ENCODE results near the gene COL7A1.
A peak's percentile ranks its signal among the peaks of the same experiment; 100 is the strongest.

COL7A1 gene

DNA sequence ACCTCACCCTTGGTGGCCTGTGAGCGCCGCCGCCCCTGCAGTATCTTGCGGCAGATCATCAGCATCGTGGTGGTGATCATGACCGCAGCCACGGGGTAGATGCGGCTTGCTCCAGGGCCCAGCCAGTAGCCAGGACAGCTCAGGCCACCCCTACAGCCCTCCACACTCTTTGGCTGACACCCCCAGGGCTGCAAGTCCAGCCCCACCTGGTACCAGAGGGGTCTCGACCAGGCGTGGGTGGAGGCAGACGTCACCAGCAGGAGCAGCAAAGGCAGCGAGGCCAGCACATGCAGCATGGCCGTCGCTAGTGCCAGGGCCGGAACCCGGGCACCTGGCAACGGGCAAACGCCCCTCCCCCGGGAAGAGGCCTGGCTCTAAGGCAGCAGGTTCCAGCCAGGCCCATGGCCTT lies 26.3 kb upstream of the COL7A1 start, which contains the start of gene TMEM89:
Gene TMEM89 (minus strand): TSS at position 309 of the 409 bp plus-strand sequence. CDS start 13 bp downstream, at position 296.
- no peak within 1 kb of the TSS for H3K27ac ChIP-seq
- H3K4me3 ChIP-seq = no peak within 1 kb of the TSS

DNA sequence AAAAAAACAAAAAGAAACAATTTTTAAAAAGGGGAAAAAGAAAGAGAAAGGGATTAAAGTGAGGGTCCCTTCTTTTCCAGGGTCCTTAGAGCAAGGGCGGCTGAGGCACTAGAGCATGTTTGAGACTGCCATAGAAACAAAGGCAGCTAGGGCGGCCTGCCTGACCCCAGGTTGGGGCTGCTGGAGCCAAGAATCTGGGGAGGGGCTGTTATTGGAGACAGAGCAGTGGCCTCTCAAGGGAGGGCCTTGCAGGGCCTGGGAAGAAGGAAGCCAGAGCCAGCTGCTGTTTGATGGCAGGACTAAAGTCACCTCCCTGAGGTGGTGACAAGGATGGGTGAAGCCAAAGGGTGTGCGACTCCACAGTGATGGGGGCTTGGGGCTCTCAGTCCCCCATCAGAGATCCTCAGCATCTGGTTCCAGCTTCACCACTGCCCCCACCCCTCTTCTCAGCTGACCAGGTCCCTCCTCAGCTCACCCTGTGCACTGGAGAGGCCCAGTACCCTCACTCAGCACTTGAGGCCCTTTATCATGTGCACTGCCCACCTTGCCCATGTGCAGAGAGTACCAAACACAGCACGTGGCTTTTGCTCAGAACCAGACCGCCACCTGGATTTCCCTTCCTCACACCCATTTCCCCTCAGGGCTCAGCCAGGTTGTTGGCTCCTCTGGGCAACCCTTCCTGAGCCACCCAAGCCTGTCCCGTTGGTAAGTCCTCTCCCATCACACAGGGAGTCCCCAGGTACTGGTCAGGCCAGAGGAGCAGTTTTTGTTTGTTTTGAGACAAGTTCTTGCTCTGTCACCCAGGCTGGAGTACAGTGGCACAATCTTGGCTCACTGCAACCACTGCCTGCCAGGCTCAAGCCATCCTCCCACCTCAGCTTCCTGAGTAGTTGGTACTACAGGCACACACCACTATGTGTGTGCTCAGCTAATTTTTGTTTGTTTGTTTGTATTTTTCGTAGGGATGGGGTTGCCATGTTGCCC lies 24.7 kb upstream of the COL7A1 start:
- no peak overlapping the region for H3K4me3 ChIP-seq
- no peak overlapping the region for H3K27ac ChIP-seq

DNA sequence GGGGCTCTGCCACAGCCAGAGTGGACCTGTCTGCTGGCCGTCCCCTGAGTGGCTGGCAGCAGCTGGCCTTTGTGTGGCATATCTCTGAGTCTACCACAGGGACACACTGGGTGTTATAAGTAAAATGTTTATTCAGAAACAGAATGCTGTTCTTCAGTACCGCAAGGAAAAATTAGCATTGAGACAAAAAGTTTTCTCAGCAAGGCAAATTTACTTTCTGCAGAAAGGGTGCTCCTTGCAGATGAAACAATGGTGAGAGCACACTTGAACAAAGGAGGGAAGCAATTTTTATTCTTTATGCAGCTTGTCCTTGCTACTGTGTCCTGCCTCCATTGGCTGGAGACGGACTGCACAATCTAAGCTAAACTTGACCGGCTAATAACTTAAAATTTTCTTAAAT lies 22.4 kb upstream of the COL7A1 start:
- Histone ChIP-seq H3K4me3 (no peak overlapping the region), H3K27ac (no peak overlapping the region)

DNA sequence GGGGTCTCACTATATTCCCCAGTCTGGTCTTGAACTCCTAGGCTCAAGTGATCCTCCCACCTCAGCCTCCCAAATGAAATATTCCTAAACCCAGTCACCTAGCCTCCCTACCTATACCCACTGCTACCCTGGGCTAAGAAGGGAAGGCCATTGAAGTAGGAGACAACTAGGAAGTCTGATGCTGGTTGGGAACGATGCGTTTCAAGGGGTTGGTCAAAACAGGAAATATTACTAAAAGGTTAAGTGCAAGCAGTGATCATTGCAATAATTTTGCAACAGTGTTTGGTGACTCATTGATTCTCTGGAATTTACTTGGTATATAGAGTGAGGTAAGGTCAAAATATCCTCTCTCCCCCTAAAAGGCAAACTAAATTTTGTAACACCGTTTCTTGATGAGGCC lies 18.9 kb upstream of the COL7A1 start:
- no peak overlapping the region for H3K4me3 ChIP-seq
- peak overlapping the region in 1 of 21 experiments; percentile 14 for H3K27ac ChIP-seq

DNA sequence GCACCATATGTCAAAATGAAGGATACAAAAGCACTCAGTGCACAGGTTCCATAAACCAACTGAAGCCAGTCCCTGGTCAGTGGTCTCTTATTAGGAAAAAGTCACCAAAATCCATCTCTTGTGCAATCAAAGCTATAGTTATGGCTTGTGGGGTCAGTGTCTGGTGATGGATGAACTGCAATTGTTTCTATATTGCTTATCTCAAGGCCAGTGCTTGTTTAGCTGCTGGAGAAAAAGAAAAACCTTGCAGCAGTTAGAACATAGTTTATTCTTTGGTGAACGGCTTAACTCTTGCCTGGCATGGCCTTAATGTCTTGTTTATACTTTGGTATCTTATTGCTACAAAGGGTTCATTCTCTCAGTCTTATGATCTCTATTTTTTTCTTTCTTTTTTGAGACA lies 17.2 kb upstream of the COL7A1 start:
- Histone ChIP-seq H3K4me3 (no peak overlapping the region), H3K27ac (no peak overlapping the region)

DNA sequence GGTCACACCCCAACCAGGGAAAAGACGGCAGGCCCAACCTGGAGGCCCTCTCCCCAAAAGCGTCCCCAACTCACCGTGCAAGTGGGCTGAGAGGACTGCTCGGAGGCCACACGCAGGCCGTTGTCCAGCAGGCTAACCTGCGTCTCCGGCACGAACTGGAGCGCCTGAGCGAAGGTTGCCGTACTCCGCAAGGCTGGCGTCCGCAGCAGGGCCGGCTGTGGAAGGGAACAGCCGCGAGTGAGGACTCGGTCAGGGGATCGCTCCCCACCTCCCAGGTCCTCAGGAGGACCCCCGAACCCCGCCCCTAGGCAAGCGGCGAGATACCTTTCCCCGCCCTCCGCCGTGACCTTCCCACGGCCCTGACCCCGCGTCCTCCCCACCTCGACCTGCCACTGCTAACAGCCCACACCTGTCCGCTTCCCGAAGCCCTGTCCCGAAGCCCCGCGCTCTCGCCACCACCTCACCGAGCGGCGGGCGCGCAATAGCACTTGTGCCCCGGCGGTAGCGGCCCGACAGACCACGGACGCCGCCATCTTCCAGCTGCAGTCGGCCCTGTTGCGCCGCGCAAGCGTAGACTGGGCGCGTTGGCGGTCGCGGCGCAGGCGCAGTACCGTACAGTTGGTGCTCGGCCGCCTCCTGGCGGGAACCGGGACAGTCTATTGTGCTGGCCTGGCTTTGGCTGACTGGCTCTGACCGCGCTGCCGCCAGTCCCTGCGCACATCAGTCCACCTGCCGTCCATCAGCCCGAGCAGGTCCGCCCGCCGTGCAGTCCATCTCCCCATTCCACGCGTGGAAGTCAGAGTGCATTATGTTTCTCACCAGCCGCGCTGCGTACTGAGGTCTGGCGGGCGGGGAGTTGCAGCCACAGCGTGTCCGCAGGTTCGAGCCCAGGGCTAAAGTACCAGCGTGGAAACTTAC lies 14.2 kb upstream of the COL7A1 start, which contains the start of gene UQCRC1:
Gene UQCRC1 (minus strand): TSS at position 559 of the 918 bp plus-strand sequence. CDS start 26 bp downstream, at position 533.
- peak within 1 kb of the TSS; percentile 74 to 98 (median 93) for H3K27ac ChIP-seq

DNA sequence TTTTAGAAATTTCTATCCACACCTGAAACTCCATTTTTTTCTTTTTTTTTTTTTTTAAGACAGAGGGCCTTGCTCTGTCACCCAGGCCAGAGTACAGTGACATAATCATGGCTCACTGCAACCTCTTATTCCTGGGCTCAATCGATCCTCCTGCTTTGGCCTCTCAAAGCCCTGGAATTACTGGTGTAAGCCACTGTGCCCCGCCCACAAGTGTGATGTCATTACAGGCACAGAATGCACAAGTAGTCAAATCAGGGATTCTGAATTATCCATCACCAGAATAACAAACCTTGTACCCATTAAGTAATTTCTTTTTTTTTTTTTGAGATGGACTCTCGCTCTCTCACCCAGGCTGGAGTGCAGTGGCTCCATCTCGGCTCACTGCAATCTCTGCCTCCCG lies 12.4 kb upstream of the COL7A1 start:
- Histone ChIP-seq H3K27ac (no peak overlapping the region), H3K4me3 (no peak overlapping the region)

More for the DNA sequence above, 14.2 kb upstream of the COL7A1 start, which contains the start of gene UQCRC1:
- H3K4me3 ChIP-seq = peak within 1 kb of the TSS; percentile 60 to 97 (median 89)

DNA sequence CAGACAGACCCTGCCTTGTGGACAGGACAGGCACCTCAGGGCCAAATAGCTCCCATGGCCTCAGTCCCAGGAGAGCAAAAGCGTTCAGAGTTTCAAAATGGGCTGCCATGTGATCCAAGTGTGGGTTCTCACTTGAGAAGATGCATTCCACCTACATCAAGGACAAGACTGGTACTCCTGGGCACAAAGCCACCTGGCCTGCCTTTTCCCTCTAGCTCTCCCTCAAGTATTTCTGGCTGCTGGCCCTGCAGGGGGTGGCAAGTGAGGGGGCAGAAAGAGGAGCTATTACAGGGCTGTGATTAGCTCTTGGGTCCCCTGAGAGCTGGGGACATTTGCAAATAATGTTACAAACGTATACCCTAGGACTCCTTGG lies 6.5 kb upstream of the COL7A1 start:
- peak overlapping the region in 1 of 21 experiments; percentile 3 for H3K27ac ChIP-seq

DNA sequence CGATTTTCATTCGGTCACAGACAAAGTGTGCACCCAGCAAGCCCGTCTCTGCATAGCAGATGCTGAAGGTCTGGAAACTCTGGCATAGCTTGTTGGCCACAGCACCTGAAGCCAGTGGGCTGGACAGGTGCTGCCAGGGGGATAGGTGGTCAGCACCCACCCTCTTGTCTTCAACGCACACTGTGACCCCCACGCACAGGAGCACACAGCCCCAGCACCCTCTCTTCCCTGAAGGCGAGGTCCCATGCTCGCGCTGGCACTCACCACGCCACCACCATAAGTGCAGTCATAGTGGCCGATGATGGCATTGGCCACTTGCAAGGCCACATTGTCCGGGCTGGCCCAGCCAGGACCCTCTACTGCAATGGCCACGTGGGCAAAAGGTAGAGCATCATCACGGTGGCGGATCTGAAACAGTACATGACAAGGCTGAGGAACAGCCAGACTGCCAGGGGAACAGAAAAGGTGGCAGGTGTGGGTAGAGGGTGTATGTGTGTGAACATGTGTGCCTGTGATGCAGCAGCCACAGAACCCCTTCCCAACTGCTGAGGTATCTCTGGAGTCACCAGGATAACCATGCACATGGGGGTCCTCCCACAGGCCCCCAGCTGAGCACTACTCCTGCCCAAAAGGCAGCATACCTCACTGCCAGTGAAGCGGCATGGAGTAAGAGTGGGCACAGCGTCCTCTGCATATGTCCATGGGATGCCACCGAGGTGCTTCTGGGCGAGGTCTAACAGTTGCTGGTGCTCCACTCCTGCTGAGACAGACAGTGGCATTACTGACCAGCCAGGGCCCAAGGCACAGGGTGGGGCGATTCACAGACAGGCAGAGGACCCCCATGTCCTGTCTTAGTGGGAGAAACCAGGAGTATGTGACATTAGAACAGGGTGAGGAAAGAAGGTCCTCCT lies 5.8 kb upstream of the COL7A1 start:
- no peak overlapping the region for H3K4me3 ChIP-seq
- peak overlapping the region in 6 of 21 experiments; percentile 3 to 78 (median 56) for H3K27ac ChIP-seq

More for the DNA sequence above, 6.5 kb upstream of the COL7A1 start:
- no peak overlapping the region for H3K4me3 ChIP-seq

DNA sequence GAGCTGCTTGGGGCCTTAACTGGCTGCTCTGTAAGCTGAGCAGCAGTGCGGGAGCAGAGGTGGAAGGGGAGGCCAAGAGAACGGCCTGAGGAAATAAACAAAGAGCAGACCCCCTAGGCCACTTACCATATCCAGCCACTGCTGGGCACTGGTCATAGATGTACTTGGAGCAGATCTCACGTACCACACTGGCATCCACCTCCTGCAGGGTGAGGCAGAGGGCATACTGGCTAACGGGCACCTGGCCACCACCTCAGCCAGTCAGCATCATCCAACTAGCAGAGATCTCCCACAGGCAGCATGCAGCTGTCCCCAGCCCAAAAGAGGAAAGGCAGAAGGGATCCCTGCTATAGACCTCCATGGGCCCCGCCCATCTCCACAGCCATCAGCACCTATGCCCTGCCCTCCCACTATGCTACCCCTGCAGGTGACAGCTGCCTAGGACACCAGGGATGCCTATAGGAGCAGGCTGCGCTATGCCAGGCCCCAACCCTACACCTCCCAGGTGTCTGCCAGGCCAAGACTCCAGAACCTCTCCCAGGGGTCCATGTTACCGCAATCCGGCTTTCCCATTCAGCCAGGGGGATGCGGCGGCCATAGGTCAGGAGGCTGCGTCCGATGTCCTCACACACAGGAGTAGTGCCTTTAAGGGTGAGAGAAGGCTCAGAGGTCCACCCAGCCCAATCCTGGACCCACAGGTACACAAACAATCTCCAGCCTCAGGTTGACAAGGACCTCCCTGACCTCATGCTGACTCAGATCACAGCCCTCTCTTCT lies 4.6 kb upstream of the COL7A1 start:
- H3K27ac ChIP-seq = peak overlapping the region in 15 of 21 experiments; percentile 39 to 95 (median 78)
- no peak overlapping the region for H3K4me3 ChIP-seq

DNA sequence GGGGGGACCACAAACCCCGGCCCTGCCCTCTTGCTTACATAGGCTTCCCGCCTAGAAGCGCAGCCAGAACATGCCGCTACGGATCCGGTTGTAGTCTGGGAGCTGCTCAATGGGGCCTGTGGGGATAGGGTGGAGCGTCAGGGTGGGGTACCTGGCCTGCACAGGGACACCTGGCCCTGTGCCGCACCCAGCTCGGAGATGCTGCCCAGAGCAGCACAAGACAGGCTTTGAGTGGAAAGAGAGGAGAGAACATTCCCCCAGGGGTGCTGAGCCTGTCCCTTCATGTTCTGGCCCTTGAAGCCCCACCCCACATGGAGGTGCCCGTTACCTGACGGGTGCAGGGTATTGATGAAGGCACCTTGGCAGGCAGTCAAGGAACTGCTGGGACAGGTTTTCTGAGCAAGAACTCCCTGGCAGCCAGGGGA lies 4.0 kb upstream of the COL7A1 start:
- Histone ChIP-seq H3K4me3 (no peak overlapping the region), H3K27ac (peak overlapping the region in 20 of 21 experiments; percentile 39 to 95 (median 76))

DNA sequence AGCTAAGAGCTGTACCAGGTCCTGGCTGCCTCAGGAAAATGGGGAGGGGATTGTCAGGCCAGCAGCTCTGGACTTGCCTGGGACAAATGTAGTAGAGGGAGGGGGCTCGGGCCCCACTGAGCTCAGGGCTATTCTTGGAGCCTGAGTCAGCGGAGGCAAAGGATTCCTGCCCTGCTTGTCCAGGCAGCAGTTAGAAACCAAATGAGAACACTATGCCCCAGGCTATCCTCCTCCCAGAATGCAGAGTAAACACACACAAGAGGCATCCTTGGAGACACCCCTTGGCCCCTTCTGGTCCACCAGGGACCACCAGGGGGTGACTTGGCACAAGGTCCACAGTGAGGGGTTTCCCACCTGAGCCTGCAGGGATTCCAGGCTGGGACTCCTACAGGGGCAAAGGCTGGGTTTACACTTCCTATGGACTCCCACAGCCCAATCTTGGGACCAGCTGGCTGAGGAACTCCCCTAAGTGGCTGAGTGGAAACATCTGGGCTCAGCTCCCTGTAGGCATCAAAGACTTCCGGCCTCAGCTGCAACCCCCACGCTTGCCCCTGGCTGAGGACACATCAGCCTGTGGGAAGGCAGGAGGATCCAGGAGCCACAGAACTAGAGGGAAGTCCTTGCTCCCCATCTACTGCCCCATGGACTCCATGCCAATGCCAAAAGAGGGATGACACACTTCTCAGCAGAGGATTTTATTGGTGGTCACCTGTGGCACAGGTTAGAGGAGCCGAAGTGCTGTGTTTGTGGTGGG lies 3.4 kb upstream of the COL7A1 start:
- Histone ChIP-seq H3K4me3 (no peak overlapping the region), H3K27ac (peak overlapping the region in 20 of 21 experiments; percentile 39 to 95 (median 76))

DNA sequence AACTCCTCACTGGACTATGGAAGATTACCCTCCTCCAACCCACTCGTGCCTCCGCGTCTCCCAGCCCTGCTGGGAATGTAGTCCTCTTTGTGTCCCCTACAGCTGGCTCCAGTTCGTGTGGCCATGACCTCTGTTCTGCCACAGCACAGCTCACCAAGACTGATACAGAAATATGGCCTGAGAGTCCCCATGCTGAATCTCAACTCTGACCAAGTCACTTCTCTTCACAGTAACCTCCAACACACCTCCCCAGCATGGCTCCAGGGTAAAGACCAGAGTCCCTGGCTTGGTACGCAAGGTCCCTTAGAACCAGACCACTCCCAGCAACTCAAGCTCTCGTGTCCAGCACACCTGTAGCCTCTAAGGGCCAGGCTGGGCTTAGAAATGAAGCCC lies 2.3 kb upstream of the COL7A1 start:
- peak overlapping the region in 20 of 21 experiments; percentile 39 to 95 (median 76) for H3K27ac ChIP-seq
- H3K4me3 ChIP-seq = no peak overlapping the region

DNA sequence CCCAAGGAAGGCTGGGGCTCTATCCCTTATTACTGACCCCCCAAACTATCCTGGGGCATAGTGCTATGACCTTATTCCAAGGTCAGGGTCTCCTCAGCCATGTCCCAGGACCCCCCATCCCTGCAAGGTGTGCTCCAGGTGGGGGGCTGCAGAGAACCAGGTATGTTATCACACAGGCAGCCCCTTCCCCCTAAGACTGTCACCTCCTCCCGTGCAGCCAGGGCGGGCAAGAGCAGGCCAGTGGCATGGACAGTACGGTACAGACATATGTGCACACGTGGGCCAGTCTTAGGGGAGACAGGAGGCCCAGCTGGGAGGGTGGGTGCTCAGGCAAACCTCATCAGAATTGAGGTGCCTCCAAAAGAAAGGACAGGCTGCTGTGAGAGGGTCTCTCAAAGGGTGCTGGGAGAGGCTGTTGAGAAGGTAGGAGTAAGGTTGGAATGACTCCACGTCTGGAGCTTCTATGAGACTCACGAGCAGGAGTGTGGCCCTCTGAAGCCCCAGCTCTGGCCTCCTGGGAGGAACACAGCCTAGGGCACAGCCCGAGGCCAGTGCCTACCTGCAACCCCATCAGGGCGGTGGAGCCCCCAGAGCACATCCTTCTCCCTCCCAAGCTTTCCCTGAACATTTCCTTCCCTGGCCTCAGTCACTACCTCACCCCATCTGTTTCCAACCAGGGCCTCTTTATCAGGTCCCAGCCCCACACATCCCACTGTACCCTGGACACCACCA lies 1.7 kb upstream of the COL7A1 start:
- H3K27ac ChIP-seq = peak overlapping the region in 19 of 21 experiments; percentile 39 to 95 (median 83)
- H3K4me3 ChIP-seq = no peak overlapping the region

DNA sequence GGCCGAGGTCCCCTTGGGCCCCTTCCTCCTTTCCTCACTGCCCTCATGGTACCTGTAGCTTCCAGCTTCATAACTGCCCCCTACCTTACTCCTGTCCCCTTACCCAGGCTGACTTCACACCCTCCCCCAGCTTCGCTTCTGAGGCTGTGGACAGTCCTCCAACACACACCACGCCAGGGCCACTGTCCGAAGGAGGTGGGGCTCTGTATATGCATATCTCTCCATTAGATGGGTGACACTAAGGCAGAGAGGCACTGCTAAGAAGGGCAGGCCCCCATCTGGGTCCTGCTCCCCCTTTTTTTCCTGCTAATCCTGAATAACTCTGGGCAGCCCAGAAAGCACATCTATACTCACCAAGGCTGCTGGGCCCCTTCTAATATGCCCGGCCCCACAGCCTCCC lies 1.0 kb upstream of the COL7A1 start:
- peak overlapping the region in 19 of 21 experiments; percentile 7 to 95 (median 83) for H3K27ac ChIP-seq
- H3K4me3 ChIP-seq = no peak overlapping the region

DNA sequence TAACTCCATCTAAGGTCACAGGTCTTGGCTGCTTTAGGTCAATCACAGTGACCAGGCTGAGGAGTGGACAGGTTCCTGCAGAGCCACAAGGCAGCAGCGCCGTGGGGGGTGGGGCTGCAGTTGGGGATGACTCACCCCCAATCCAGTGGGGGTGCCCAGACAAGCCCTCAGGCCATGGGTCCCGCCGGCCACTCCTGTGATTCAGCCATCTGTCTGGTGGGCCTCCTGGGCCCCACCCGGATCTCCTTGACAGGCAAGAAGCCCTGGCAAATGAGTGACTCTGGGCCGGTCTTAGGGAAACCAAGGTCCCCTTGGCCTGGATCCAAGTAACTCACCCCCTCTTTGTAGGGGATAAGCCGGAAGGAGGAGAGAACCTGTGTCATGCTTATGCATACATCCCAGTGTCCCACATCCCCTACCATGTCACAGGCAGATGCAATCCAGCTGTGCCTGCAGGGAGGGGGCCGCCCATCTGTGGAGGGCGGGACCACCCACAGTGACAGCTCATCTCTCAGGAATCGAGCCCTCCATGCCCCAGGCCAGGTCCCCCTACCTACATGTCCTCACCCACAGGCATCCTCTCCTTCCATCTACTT lies 495 bp upstream of the COL7A1 start:
- Histone ChIP-seq H3K4me3 (peak overlapping the region in 6 of 7 experiments; percentile 35 to 51 (median 50)), H3K27ac (peak overlapping the region in 20 of 21 experiments; percentile 7 to 95 (median 84))

Data from skin epidermis (tissue), 12 donors.